Spinal cord (tissue), 10 donors: ENCODE data around the gene UBE2D2. TPM values are rescaled to one million over a fixed set of nuclear protein-coding genes. Genes with fewer than 3 reads are reported as not detected.

ENCODE experiments used
- DNase-seq, 6 donors: peaks; one replicate each; pipeline versions ENCODE4 v3.0.0 to v3.0.0-alpha.2; 2013 to 2015; ENCODE audit warnings: low spot score in 6 of 6, low read depth in 4 of 6
- H3K27ac ChIP-seq: one replicate; pipeline ENCODE4 v1.5.1; 2013; ENCODE audit warnings: low read depth, low read length, control low read depth
- H3K27me3 ChIP-seq: one replicate; pipeline ENCODE4 v1.6.1; 2013; ENCODE audit warnings: low read length; ENCODE audit not compliant: control insufficient read depth, insufficient read depth
- H3K36me3 ChIP-seq: one replicate; pipeline ENCODE4 v1.6.1; 2013; ENCODE audit warnings: low read length; ENCODE audit not compliant: control insufficient read depth, insufficient read depth
- H3K4me1 ChIP-seq: one replicate; pipeline ENCODE4 v1.6.1; 2013; ENCODE audit warnings: low read length; ENCODE audit not compliant: control insufficient read depth, insufficient read depth
- H3K4me3 ChIP-seq: one replicate; pipeline ENCODE4 v1.5.1; 2013; ENCODE audit warnings: low read depth, low read length, control low read depth
- H3K9me3 ChIP-seq: one replicate; pipeline ENCODE4 v1.6.1; 2013; ENCODE audit warnings: low read length; ENCODE audit not compliant: control insufficient read depth, insufficient read depth
- WGBS: methylation state at CpG from one replicate; pipeline ENCODE4 v1.1.5; 2013; ENCODE audit warnings: missing lambda C conversion rate; ENCODE audit not compliant: insufficient coverage; 5-methylcytosine and 5-hydroxymethylcytosine counted together
- polyA plus RNA-seq, 2 donors: library from polyadenylated mRNA; unstranded; fragments of 120-200 nt; gene quantifications; one replicate each; pipeline ENCODE4 v1.2.1, GENCODE V29; 2013; ENCODE audit not compliant: insufficient read length in 2 of 2
- total RNA-seq, 2 donors: library from RNA; depleted of rRNA in 1 of 2; stranded (reverse); fragments of 120-200 nt in 1 of 2; fragments of >200 nt in 1 of 2; gene quantifications; one replicate each; pipeline versions ENCODE4 v1.2.3 to v1.2.4, GENCODE V29; 2013 to 2014
- donor health status: healthy.

Gene UBE2D2
- total and polyA plus RNA-seq, 4 donors: 108 to 185 (median 140) TPM

- Histone ChIP-seq H3K9me3 (no peaks in the 10 kb centered on the region), H3K27ac (peak overlapping the region; percentile 6), H3K27me3 (no peaks in the 10 kb centered on the region), H3K4me3 (no peak overlapping the region), H3K36me3 (peaks cover 15% of the 10 kb centered on the region), H3K4me1 (peaks cover 14% of the 10 kb centered on the region)
- no peak for DNase-seq
- WGBS: 92% methylated on average over 4 of the region's 6 CpGs
Observed at GRCh38 chr5:139565411-139566305, 4.5 kb downstream of the UBE2D2 start.

GRCh38 chr5:139566611-139567010, 5.5 kb downstream of the UBE2D2 start:
- WGBS: no CpG with 5 or more reads among the region's 5 CpGs
- no peak overlapping the region for H3K27ac ChIP-seq
- H3K4me1 ChIP-seq: peaks cover 12% of the 10 kb centered on the region

GRCh38 chr5:139569270-139569955, 8.3 kb downstream of the UBE2D2 start:
- peaks cover 13% of the 10 kb centered on the region for H3K36me3 ChIP-seq
- no peak overlapping the region for H3K4me3 ChIP-seq
- 83% methylated on average over 1 of the region's 2 CpGs for WGBS
- H3K9me3 ChIP-seq: no peaks in the 10 kb centered on the region
- no peak overlapping the region for H3K27ac ChIP-seq
- no peaks in the 10 kb centered on the region for H3K27me3 ChIP-seq
- no peak for DNase-seq
- H3K4me1 ChIP-seq: peaks cover 3% of the 10 kb centered on the region

More at GRCh38 chr5:139566611-139567010, 5.5 kb downstream of the UBE2D2 start:
- Histone ChIP-seq H3K4me3 (no peak overlapping the region), H3K27me3 (no peaks in the 10 kb centered on the region), H3K36me3 (peaks cover 15% of the 10 kb centered on the region), H3K9me3 (no peaks in the 10 kb centered on the region)
- no peak for DNase-seq

GRCh38 chr5:139571543-139571942, 10.4 kb downstream of the UBE2D2 start:
- Histone ChIP-seq H3K27me3 (no peaks in the 10 kb centered on the region), H3K9me3 (no peaks in the 10 kb centered on the region), H3K4me3 (no peak overlapping the region), H3K27ac (no peak overlapping the region), H3K4me1 (no peaks in the 10 kb centered on the region), H3K36me3 (peaks cover 11% of the 10 kb centered on the region)
- no peak for DNase-seq
- 77% methylated on average over 2 of the region's 3 CpGs for WGBS

- H3K4me1 ChIP-seq: no peaks in the 10 kb centered on the region
- no CpG with 5 or more reads among the region's 1 CpG for WGBS
- no peak for DNase-seq
- peaks cover 10% of the 10 kb centered on the region for H3K36me3 ChIP-seq
- no peak overlapping the region for H3K27ac ChIP-seq
- H3K4me3 ChIP-seq: no peak overlapping the region
- H3K9me3 ChIP-seq: no peaks in the 10 kb centered on the region
- H3K27me3 ChIP-seq: no peaks in the 10 kb centered on the region
Observed at GRCh38 chr5:139571966-139572365, 10.8 kb downstream of the UBE2D2 start.

- H3K27me3 ChIP-seq: no peaks in the 10 kb centered on the region
- DNase-seq: peak in 2 of 6 donors; percentile 33 to 56
- 100% methylated on average over 1 of the region's 4 CpGs for WGBS
- H3K9me3 ChIP-seq: no peaks in the 10 kb centered on the region
- no peak overlapping the region for H3K27ac ChIP-seq
- H3K4me1 ChIP-seq: peaks cover 5% of the 10 kb centered on the region
- H3K36me3 ChIP-seq: peaks cover 8% of the 10 kb centered on the region
- H3K4me3 ChIP-seq: no peak overlapping the region
Observed at GRCh38 chr5:139574641-139575312, 13.6 kb downstream of the UBE2D2 start.

GRCh38 chr5:139575313-139575646, 14.1 kb downstream of the UBE2D2 start:
- no peaks in the 10 kb centered on the region for H3K9me3 ChIP-seq
- H3K36me3 ChIP-seq: peaks cover 4% of the 10 kb centered on the region
- no peak overlapping the region for H3K4me3 ChIP-seq
- no CpG with 5 or more reads among the region's 2 CpGs for WGBS
- H3K27ac ChIP-seq: no peak overlapping the region
- DNase-seq: no peak
- H3K27me3 ChIP-seq: no peaks in the 10 kb centered on the region
- peaks cover 5% of the 10 kb centered on the region for H3K4me1 ChIP-seq

- peaks cover 5% of the 10 kb centered on the region for H3K4me1 ChIP-seq
- H3K27ac ChIP-seq: no peak overlapping the region
- no CpG with 5 or more reads among the region's 4 CpGs for WGBS
- no peaks in the 10 kb centered on the region for H3K9me3 ChIP-seq
- H3K36me3 ChIP-seq: peaks cover 2% of the 10 kb centered on the region
- H3K27me3 ChIP-seq: no peaks in the 10 kb centered on the region
- no peak for DNase-seq
- H3K4me3 ChIP-seq: no peak overlapping the region
Observed at GRCh38 chr5:139575751-139576150, 14.6 kb downstream of the UBE2D2 start.

- Histone ChIP-seq H3K9me3 (no peaks in the 10 kb centered on the region), H3K4me1 (peaks cover 5% of the 10 kb centered on the region), H3K27me3 (no peaks in the 10 kb centered on the region), H3K36me3 (peaks cover 2% of the 10 kb centered on the region), H3K27ac (no peak overlapping the region), H3K4me3 (no peak overlapping the region)
- no CpG with 5 or more reads among the region's 5 CpGs for WGBS
- DNase-seq: peak in 2 of 6 donors; percentile 22 to 40
Observed at GRCh38 chr5:139577689-139578290, 16.7 kb downstream of the UBE2D2 start.
